ENCODE results near the gene IL22RA1. TPM values are rescaled to one million over a fixed set of nuclear protein-coding genes. Genes with fewer than 3 reads are reported as not detected.

The IL22RA1 gene
- polyA plus RNA-seq, 2 of the 4 experiments (the other 2 are of a cell fraction): 1.5 to 1.7 TPM

GRCh38 chr1:24080131-24080530 is 62.8 kb downstream of the IL22RA1 start:
- ChIA-PET POLR2A (no interaction called here), CTCF (interaction anchor here (2.1 kb wide), 1 partner anchor 9 kb away, joined by 6 read pairs; no protein-coding TSS in a partner anchor)
- H3K27ac ChIP-seq: no peak overlapping the region
- no peaks in the 10 kb centered on the region for H3K9me3 ChIP-seq
- no peak for FAIRE-seq
- H3K4me3 ChIP-seq: no peak overlapping the region
- H3K4me2 ChIP-seq: no peak overlapping the region
- H3K4me1 ChIP-seq: no peaks in the 10 kb centered on the region
- no peak for TF ChIP-seq CTCF (IDR thresholded peaks at IDR 0.05)
- TF ChIP-seq JUNB (IDR thresholded peaks at IDR 0.05): no peak
- no peak for TF ChIP-seq E2F6 (IDR thresholded peaks at IDR 0.05; ENCODE audit: borderline replicate concordance, low read depth)
- no peak for TF ChIP-seq CHD2 (IDR thresholded peaks at IDR 0.05; ENCODE audit: low read length, partially characterized antibody)
- TF ChIP-seq GATA3 (IDR thresholded peaks at IDR 0.05; ENCODE audit: borderline replicate concordance): no peak
- TF ChIP-seq CBX8 (IDR thresholded peaks at IDR 0.05): no peak
- 62% methylated on average over 4 of the region's 10 CpGs for WGBS (ENCODE audit: missing lambda C conversion rate)
- DNase-seq (ENCODE audit: low read depth in 1 of 2, low spot score in 1 of 2): no peak
- ATAC-seq: no peak

DNA sequence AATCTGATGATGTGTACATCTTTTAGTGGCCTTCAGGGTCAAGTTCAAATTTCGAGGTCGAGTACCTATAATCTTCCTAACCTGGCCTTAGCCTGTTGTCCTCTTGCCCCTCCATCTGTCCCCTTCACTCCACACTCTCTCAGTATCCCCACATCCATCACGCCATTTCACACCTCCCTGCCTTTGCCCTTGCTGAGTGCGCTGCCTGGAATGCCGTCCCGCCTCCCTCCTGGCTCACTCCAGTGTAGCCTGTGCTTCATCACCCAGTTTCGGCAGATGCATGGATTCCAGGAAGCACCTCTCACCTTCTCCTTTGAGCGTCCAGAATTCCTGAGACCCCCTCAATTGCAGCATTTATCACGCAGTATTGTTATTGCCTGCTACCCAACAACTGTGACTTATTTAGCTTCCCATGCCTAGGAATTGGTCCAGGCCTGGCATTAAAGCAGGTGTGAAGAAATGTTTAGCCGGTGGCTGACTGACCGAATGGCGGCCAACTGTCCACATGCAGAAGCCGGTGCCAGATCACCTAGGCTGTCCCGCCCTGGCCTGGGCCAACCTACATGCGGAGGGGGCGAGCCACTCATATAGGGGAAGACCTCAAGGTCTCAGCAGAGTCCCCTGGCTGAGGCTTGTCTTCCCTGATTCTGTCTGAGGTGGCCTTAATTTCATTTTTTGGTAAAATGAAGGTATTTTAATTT is 65.5 kb downstream of the IL22RA1 start:
- 83% methylated on average over 13 of the region's 16 CpGs for WGBS (ENCODE audit: missing lambda C conversion rate)
- no peaks in the 10 kb centered on the region for H3K9me3 ChIP-seq
- ChIA-PET CTCF (no interaction called here), POLR2A (no interaction called here)
- no peak overlapping the region for H3K27ac ChIP-seq
- DNase-seq (ENCODE audit: low read depth in 1 of 2, low spot score in 1 of 2): no peak
- FAIRE-seq: no peak
- H3K4me3 ChIP-seq: no peak overlapping the region
- H3K4me2 ChIP-seq: no peak overlapping the region
- no peak for TF ChIP-seq NPAS2 (CRISPR knock-in tag; IDR thresholded peaks at IDR 0.05; ENCODE audit: borderline replicate concordance)
- TF ChIP-seq CBX8 (IDR thresholded peaks at IDR 0.05): no peak
- TF ChIP-seq NR3C1 (IDR thresholded peaks at IDR 0.05): no peak
- no peak for TF ChIP-seq PHF8 (IDR thresholded peaks at IDR 0.05; ENCODE audit: borderline replicate concordance, low read depth)
- H3K4me1 ChIP-seq: no peaks in the 10 kb centered on the region
- ATAC-seq: no peak

DNA sequence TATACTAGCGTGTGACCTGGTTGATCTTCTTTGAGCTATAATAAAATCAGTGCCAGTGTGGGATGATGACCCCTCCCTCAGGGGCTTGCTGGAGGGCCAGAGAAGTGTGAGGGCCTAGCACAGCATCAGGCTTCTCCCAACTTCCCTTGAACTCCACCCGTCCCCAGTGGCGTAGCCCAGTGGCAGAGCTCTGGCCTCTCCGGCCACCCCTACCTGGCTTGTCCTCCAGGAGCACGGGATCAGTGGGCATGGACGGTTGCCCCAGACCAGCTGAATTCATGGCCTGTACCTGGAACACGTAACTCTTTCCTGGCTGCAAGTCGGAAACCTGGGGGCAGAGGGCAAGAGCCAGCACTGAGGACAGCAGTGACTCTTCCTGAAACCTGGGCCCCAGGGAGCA is 67.0 kb downstream of the IL22RA1 start:
- H3K27ac ChIP-seq: no peak overlapping the region
- ChIA-PET CTCF (no interaction called here), POLR2A (no interaction called here)
- peaks cover 8% of the 10 kb centered on the region; the same call in 2 of the 3 replicates for H3K4me1 ChIP-seq
- 94% methylated on average over 8 of the region's 8 CpGs for WGBS (ENCODE audit: missing lambda C conversion rate)
- H3K9me3 ChIP-seq: no peaks in the 10 kb centered on the region
- DNase-seq (ENCODE audit: low read depth in 1 of 2, low spot score in 1 of 2) (no peak), FAIRE-seq (no peak), ATAC-seq (no peak)
- H3K4me2 ChIP-seq: no peak overlapping the region
- no peak overlapping the region for H3K4me3 ChIP-seq
- TF ChIP-seq ZC3H11A (IDR thresholded peaks at IDR 0.05) (no peak), HOXA7 (CRISPR knock-in tag; IDR thresholded peaks at IDR 0.05) (no peak), POLR2AphosphoS2 (conservative IDR thresholded peaks at IDR 0.05; ENCODE audit: low read length) (no peak), USF2 (IDR thresholded peaks at IDR 0.05) (no peak), RNF2 (IDR thresholded peaks at IDR 0.05; ENCODE audit: borderline replicate concordance, low read depth) (no peak), CBX2 (IDR thresholded peaks at IDR 0.05; ENCODE audit: borderline replicate concordance, low read depth) (no peak), CTCF (IDR thresholded peaks at IDR 0.05) (no peak), HEYL (CRISPR knock-in tag; IDR thresholded peaks at IDR 0.05) (no peak), HMGXB4 (CRISPR knock-in tag; IDR thresholded peaks at IDR 0.05; ENCODE audit: borderline replicate concordance) (no peak), NPAS2 (CRISPR knock-in tag; IDR thresholded peaks at IDR 0.05; ENCODE audit: borderline replicate concordance) (no peak), REST (IDR thresholded peaks at IDR 0.05) (no peak), RFX5 (IDR thresholded peaks at IDR 0.05) (no peak), PHF8 (IDR thresholded peaks at IDR 0.05; ENCODE audit: borderline replicate concordance, low read depth) (no peak)

Measured in A549 (cell line).